GM12878 (cell line): ENCODE results near the gene KIRREL3. TPM values are rescaled to one million over a fixed set of nuclear protein-coding genes. Genes with fewer than 3 reads are reported as not detected.

Source experiments
- ATAC-seq: fragments of 200-7000 bp; cut with Tn5 transposase; 3 replicates; pipeline ENCODE4 v1.9.1; 2020; ENCODE audit warnings: mild to moderate bottlenecking, moderate library complexity
- BruUV-seq: library from RNA; stranded (reverse); fragments of 400-500 nt; replicated peaks from 2 replicates; lab custom pipeline; 2021; lab: Mats Ljungman, UMichigan
- CTCF ChIA-PET: fragments of 300-600 bp; sonication (Branson Sonifier 250); formaldehyde crosslinking; extraction: SDS; loops from one replicate; lab custom pipeline; 2021; ENCODE audit warnings: inconsistent platforms; lab: Yijun Ruan, JAX
- POLR2A ChIA-PET: fragments of 350-600 bp; formaldehyde crosslinking; extraction: SDS; loops from one replicate; lab custom pipeline; 2021; ENCODE audit warnings: inconsistent platforms; lab: Charles Lee
- RAD21 ChIA-PET: fragments of 300-600 bp; sonication (Branson Sonifier 250); formaldehyde crosslinking; loops from one replicate; lab custom pipeline; 2023; ENCODE audit warnings: antibody characterized with exemption; ENCODE audit not compliant: unreplicated experiment; lab: Charles Lee
- SMC1A ChIA-PET: fragments of 300-600 bp; sonication (Branson Sonifier 250); formaldehyde crosslinking; loops from one replicate; lab custom pipeline; 2023; ENCODE audit not compliant: unreplicated experiment, uncharacterized antibody; lab: Charles Lee
- DNase-seq: peaks from one replicate; pipeline ENCODE4 v3.0.0-alpha.2; 2011; ENCODE audit warnings: low read depth, low spot score
- FAIRE-seq: peaks from 3 replicates; lab custom pipeline; 2011; peaks lifted over from hg19 to GRCh38; lab: Jason Lieb, UNC
- H2AFZ ChIP-seq: 2 replicates; pipeline ENCODE4 v1.6.0; 2011; ENCODE audit warnings: low read depth, low read length, control low read depth; ENCODE audit not compliant: control insufficient read depth
- H3K27ac ChIP-seq: 2 replicates; pipeline ENCODE4 v1.5.1; 2011; ENCODE audit warnings: control low read depth; ENCODE audit not compliant: control insufficient read depth, insufficient read depth
- H3K27me3 ChIP-seq, 2 experiments: replicated peaks in 1 of 2; 2 replicates each; pipeline versions ENCODE4 v1.6.0 to v1.6.1; 2011; ENCODE audit warnings: low read length in 1 of 2; ENCODE audit not compliant: control insufficient read depth in 2 of 2, insufficient read depth in 2 of 2
- H3K36me3 ChIP-seq, 2 experiments: 2 replicates each; pipeline ENCODE4 v1.5.1; 2011; ENCODE audit warnings: low read length in 1 of 2; ENCODE audit not compliant: control insufficient read depth in 2 of 2, insufficient read depth in 2 of 2
- H3K4me1 ChIP-seq: 2 replicates; pipeline ENCODE4 v1.6.1; 2011; ENCODE audit warnings: mild to moderate bottlenecking, low read length, moderate library complexity, mixed read lengths; ENCODE audit not compliant: control insufficient read depth, insufficient read depth
- H3K4me2 ChIP-seq: 2 replicates; pipeline ENCODE4 v1.6.0; 2011; ENCODE audit warnings: control low read depth; ENCODE audit not compliant: control insufficient read depth, insufficient read depth
- H3K4me3 ChIP-seq: fragments of 200-600 bp; sonication (generic); 2 replicates; pipeline ENCODE4 v1.5.1; 2016
- H3K79me2 ChIP-seq: 2 replicates; pipeline ENCODE4 v1.6.0; 2011; ENCODE audit warnings: low read length; ENCODE audit not compliant: control insufficient read depth, insufficient read depth
- H3K9ac ChIP-seq: 2 replicates; pipeline ENCODE4 v1.8.0; 2011; ENCODE audit warnings: low read length, control low read depth, mixed read lengths; ENCODE audit not compliant: control insufficient read depth, insufficient read depth
- H3K9me3 ChIP-seq: replicated peaks from 3 replicates; pipeline ENCODE4 v1.5.1; 2011; ENCODE audit warnings: mild to moderate bottlenecking, low read length; ENCODE audit not compliant: control insufficient read depth, insufficient read depth
- H4K20me1 ChIP-seq: 2 replicates; pipeline ENCODE4 v1.6.0; 2011; ENCODE audit not compliant: control insufficient read depth, insufficient read depth
- ATF7 ChIP-seq: fragments of 450-650 bp; IDR thresholded peaks from 2 replicates; pipeline ENCODE4 v1.6.1; 2016; ENCODE audit warnings: low read depth, mild to moderate bottlenecking
- CBX3 ChIP-seq: fragments of 200-600 bp; sonication (generic); IDR thresholded peaks from 2 replicates; pipeline ENCODE4 v1.6.1; 2016; ENCODE audit warnings: low read depth, borderline replicate concordance
- CHD1 ChIP-seq: IDR thresholded peaks from 2 replicates; pipeline ENCODE4 v1.6.1; 2012; ENCODE audit warnings: low read depth, low read length, improper control_type of control experiment
- KAT2A ChIP-seq: conservative IDR thresholded peaks from 2 replicates; pipeline ENCODE4 v1.6.1; 2011; ENCODE audit warnings: low read depth, low read length; ENCODE audit not compliant: control insufficient read depth
- KDM1A ChIP-seq: fragments of 200-600 bp; sonication (generic); IDR thresholded peaks from 2 replicates; pipeline ENCODE4 v1.6.1; 2016; ENCODE audit warnings: borderline replicate concordance
- LARP7 ChIP-seq: fragments of 450-650 bp; IDR thresholded peaks from 2 replicates; pipeline ENCODE4 v1.6.1; 2017; ENCODE audit warnings: mild to moderate bottlenecking
- NFYB ChIP-seq: IDR thresholded peaks from 2 replicates; pipeline ENCODE4 v1.6.1; 2011; ENCODE audit warnings: low read depth, mild to moderate bottlenecking, low read length, improper control_type of control experiment, moderate library complexity; ENCODE audit not compliant: insufficient read depth
- NR2C1 ChIP-seq: fragments of 450-650 bp; IDR thresholded peaks from 2 replicates; pipeline ENCODE4 v1.6.1; 2017; ENCODE audit warnings: antibody characterized with exemption, mild to moderate bottlenecking, moderate library complexity
- PBX3 ChIP-seq: IDR thresholded peaks from 2 replicates; pipeline ENCODE4 v1.6.1; 2011; ENCODE audit warnings: mild to moderate bottlenecking, low read depth, low read length, moderate library complexity; ENCODE audit not compliant: insufficient replicate concordance
- POLR2A ChIP-seq: IDR thresholded peaks from 2 replicates; pipeline ENCODE4 v1.6.1; 2011; ENCODE audit warnings: low read depth, mild to moderate bottlenecking, low read length
- POLR2AphosphoS5 ChIP-seq: IDR thresholded peaks from 2 replicates; pipeline ENCODE4 v1.6.1; 2011; ENCODE audit warnings: mild to moderate bottlenecking, low read length, inconsistent platforms
- RB1 ChIP-seq: fragments of 450-650 bp; formaldehyde crosslinking; IDR thresholded peaks from 2 replicates; pipeline ENCODE4 v1.6.1; 2017; ENCODE audit warnings: mild to moderate bottlenecking, borderline replicate concordance
- SUPT20H ChIP-seq: IDR thresholded peaks from 2 replicates; pipeline ENCODE4 v1.6.1; 2011; ENCODE audit warnings: low read depth, mild to moderate bottlenecking, low read length, moderate library complexity, borderline replicate concordance; ENCODE audit not compliant: control insufficient read depth
- ZNF384 ChIP-seq: IDR thresholded peaks from 2 replicates; pipeline ENCODE4 v1.6.1; 2012; ENCODE audit warnings: low read depth, mild to moderate bottlenecking, low read length, improper control_type of control experiment, borderline replicate concordance
- WGBS: methylation state at CpG from one replicate; pipeline ENCODE4 v1.1.6; 2016; ENCODE audit warnings: low lambda C conversion rate; ENCODE audit not compliant: insufficient replicate concordance, insufficient coverage; ENCODE audit errors: missing lambda C conversion rate; 5-methylcytosine and 5-hydroxymethylcytosine counted together
- in situ Hi-C: fragments of 300-500 bp; cut with MboI; formaldehyde crosslinking; loops from 9 replicates; pipeline ENCODE4 v1.14.3; 2018; ENCODE audit warnings: mixed read lengths
- intact Hi-C: fragments of 100-400 bp; cut with micrococcal nuclease; formaldehyde crosslinking; loops from one replicate; pipeline ENCODE4 v1.14.2; 2022; ENCODE audit not compliant: unreplicated experiment
- polyA plus RNA-seq, 11 experiments: library from polyadenylated mRNA; depleted of rRNA in 4 of 11; unstranded in 6 of 11; stranded (reverse) in 5 of 11; fragments of >200 nt; fragmentation: Nextera tagmentation in 4 of 11; fragmentation: Illumina TruSeq in 1 of 11; extraction: Ambion mirVana in 4 of 11; extraction: Trizol in 1 of 11; gene quantifications; 1 replicate in 1 of 11; 2 replicates in 10 of 11; pipeline versions ENCODE4 v1.2.1 to v1.2.3, GENCODE V29; 2011 to 2016; ENCODE audit warnings: inconsistent platforms in 2 of 11, missing spikeins in 2 of 11, low read depth in 1 of 11
- total RNA-seq, 4 experiments: library from RNA; depleted of rRNA in 3 of 4; stranded (reverse); fragments of >200 nt in 3 of 4; fragmentation: Illumina TruSeq in 1 of 4; extraction: Trizol in 1 of 4; gene quantifications; 2 replicates each; pipeline versions ENCODE4 v1.2.1 to v1.2.3, GENCODE V29; 2013 to 2021
- TF ChIP-seq, protein P1 (sequence below): fragments of 450-650 bp; IDR thresholded peaks from 2 replicates; pipeline ENCODE4 v1.6.1; 2017; ENCODE audit warnings: low read depth, mild to moderate bottlenecking, moderate library complexity
- TF ChIP-seq, protein P2 (sequence below): IDR thresholded peaks from 2 replicates; pipeline ENCODE4 v1.6.1; 2011; ENCODE audit warnings: borderline replicate concordance, low read depth, mild to moderate bottlenecking, moderate library complexity, low read length; ENCODE audit not compliant: insufficient read depth, poor library complexity, severe bottlenecking

Gene KIRREL3
- total and polyA plus RNA-seq, 10 of the 15 experiments (the other 5 are each of a cell fraction or from before 2014, with no cell fraction given), result under 0.01 TPM; not detected in 9

- H2AFZ ChIP-seq, result no peak overlapping the region
- in situ Hi-C loops, result no loop called here
Observed at GRCh38 chr11:126404367-126404766, 596.2 kb downstream of the KIRREL3 start.

More at GRCh38 chr11:126404367-126404766, 596.2 kb downstream of the KIRREL3 start:
- Histone ChIP-seq H3K9ac (no peak overlapping the region), H3K27ac (no peak overlapping the region), H4K20me1 (no peaks in the 10 kb centered on the region; the same call in 1 of the 2 replicates), H3K9me3 (no peaks in the 10 kb centered on the region; the same call in 2 of the 3 replicates), H3K36me3 (no peaks in the 10 kb centered on the region), H3K4me1 (peaks cover 3% of the 10 kb centered on the region; the same call in 1 of the 2 replicates), H3K4me3 (no peak overlapping the region), H3K79me2 (no peaks in the 10 kb centered on the region)
- WGBS, result 64% methylated on average over 5 of the region's 5 CpGs
- ChIA-PET POLR2A (no interaction called here), RAD21 (interaction anchor here (1.5 kb wide), 1 partner anchor 94 kb away, joined by 3 read pairs; no protein-coding TSS in a partner anchor), SMC1A (interaction anchor here (0.9 kb wide), 1 partner anchor 16 kb away, joined by 4 read pairs; no protein-coding TSS in a partner anchor)
- DNase-seq, result no peak
- BruUV-seq, result no TSS peak
- no peak for ATAC-seq
- no peak for FAIRE-seq
- TF ChIP-seq ATF7, result no peak
- TF ChIP-seq CBX3, result no peak
- TF ChIP-seq ZNF384, result no peak
- no peak for TF ChIP-seq NR2C1
- TF ChIP-seq POLR2AphosphoS5, result no peak
- no peak for TF ChIP-seq PBX3
- TF ChIP-seq LARP7, result no peak
- no peak for TF ChIP-seq RB1
- no peak for TF ChIP-seq KAT2A
- TF ChIP-seq POLR2A, result no peak
- no peak for TF ChIP-seq CHD1
- TF ChIP-seq, protein P1, sequence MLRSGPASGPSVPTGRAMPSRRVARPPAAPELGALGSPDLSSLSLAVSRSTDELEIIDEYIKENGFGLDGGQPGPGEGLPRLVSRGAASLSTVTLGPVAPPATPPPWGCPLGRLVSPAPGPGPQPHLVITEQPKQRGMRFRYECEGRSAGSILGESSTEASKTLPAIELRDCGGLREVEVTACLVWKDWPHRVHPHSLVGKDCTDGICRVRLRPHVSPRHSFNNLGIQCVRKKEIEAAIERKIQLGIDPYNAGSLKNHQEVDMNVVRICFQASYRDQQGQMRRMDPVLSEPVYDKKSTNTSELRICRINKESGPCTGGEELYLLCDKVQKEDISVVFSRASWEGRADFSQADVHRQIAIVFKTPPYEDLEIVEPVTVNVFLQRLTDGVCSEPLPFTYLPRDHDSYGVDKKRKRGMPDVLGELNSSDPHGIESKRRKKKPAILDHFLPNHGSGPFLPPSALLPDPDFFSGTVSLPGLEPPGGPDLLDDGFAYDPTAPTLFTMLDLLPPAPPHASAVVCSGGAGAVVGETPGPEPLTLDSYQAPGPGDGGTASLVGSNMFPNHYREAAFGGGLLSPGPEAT, result no peak
- no peak for TF ChIP-seq SUPT20H
- TF ChIP-seq NFYB, result no peak
- TF ChIP-seq KDM1A, result no peak
- TF ChIP-seq, protein P2, sequence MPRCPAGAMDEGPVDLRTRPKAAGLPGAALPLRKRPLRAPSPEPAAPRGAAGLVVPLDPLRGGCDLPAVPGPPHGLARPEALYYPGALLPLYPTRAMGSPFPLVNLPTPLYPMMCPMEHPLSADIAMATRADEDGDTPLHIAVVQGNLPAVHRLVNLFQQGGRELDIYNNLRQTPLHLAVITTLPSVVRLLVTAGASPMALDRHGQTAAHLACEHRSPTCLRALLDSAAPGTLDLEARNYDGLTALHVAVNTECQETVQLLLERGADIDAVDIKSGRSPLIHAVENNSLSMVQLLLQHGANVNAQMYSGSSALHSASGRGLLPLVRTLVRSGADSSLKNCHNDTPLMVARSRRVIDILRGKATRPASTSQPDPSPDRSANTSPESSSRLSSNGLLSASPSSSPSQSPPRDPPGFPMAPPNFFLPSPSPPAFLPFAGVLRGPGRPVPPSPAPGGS, result no peak
- TF ChIP-seq, all 136 proteins: peak for 0
- Histone ChIP-seq H3K27me3 (no peaks in the 10 kb centered on the region), H3K4me2 (no peak overlapping the region)
- intact Hi-C loops, result no loop called here
- CTCF ChIA-PET, result interaction anchor here (0.6 kb wide), 1 partner anchor 111 kb away, joined by 3 read pairs; no protein-coding TSS in a partner anchor
